SK-N-SH (cell line): ENCODE data around the gene TTLL12. TPM values are rescaled to one million over a fixed set of nuclear protein-coding genes. Genes with fewer than 3 reads are reported as not detected.

ENCODE experiments used
- CTCF ChIA-PET: fragments of 300-600, 350-600 bp; formaldehyde crosslinking; extraction: SDS; loops from one replicate; lab custom pipeline; 2021; lab: Yijun Ruan, JAX
- POLR2A ChIA-PET: fragments of 350-600 bp; sonication (Branson Sonifier 250); formaldehyde crosslinking; extraction: SDS; loops from one replicate; lab custom pipeline; 2020; ENCODE audit warnings: antibody characterized with exemption, inconsistent platforms; lab: Yijun Ruan, JAX
- DNase-seq: peaks from one replicate; pipeline ENCODE4 v3.0.0; 2012
- H2AFZ ChIP-seq: fragments of 200-600 bp; sonication (generic); 2 replicates; pipeline ENCODE4 v1.8.1; 2016; ENCODE audit warnings: antibody characterized with exemption, mild to moderate bottlenecking, low read depth
- H3F3A ChIP-seq: fragments of 200-600 bp; sonication (generic); replicated peaks from 2 replicates; pipeline ENCODE3; 2016; ENCODE audit warnings: antibody characterized with exemption, mild to moderate bottlenecking; ENCODE audit not compliant: insufficient read depth
- H3K27ac ChIP-seq, 2 experiments: fragments of 200-500 bp in 1 of 2; fragments of 200-600 bp in 1 of 2; sonication (Bioruptor generic) in 1 of 2; sonication (generic), shearing (Covaris generic) in 1 of 2; 2 replicates each; pipeline versions ENCODE4 v1.5.1 to v1.6.1; 2014 to 2016; ENCODE audit warnings: low read depth in 2 of 2, inconsistent platforms in 1 of 2, low read length in 1 of 2, mild to moderate bottlenecking in 1 of 2, mixed read lengths in 1 of 2
- H3K27me3 ChIP-seq: fragments of 200-600 bp; sonication (generic), shearing (Covaris generic); 2 replicates; pipeline ENCODE4 v1.6.1; 2016; ENCODE audit warnings: mixed run types; ENCODE audit not compliant: insufficient read depth
- H3K36me3 ChIP-seq, 2 experiments: fragments of 200-500 bp in 1 of 2; fragments of 200-600 bp in 1 of 2; sonication (Bioruptor generic) in 1 of 2; sonication (generic) in 1 of 2; replicated peaks in 1 of 2; 2 replicates each; pipeline versions ENCODE3 to v1.5.1; 2014 to 2016; ENCODE audit warnings: low read length in 1 of 2, mild to moderate bottlenecking in 1 of 2; ENCODE audit not compliant: insufficient read depth in 2 of 2, control insufficient read depth in 1 of 2
- H3K4me1 ChIP-seq, 2 experiments: fragments of 200-500 bp in 1 of 2; fragments of 200-600 bp in 1 of 2; sonication (Bioruptor generic) in 1 of 2; sonication (generic), shearing (Covaris generic) in 1 of 2; 2 replicates each; pipeline versions ENCODE4 v1.5.1 to v1.6.1; 2014 to 2016; ENCODE audit warnings: low read depth in 1 of 2, low read length in 1 of 2, mixed run types in 1 of 2; ENCODE audit not compliant: insufficient read depth in 2 of 2, control insufficient read depth in 1 of 2
- H3K4me2 ChIP-seq: fragments of 200-600 bp; sonication (generic), shearing (Covaris generic); 2 replicates; pipeline ENCODE4 v1.6.1; 2017; ENCODE audit warnings: mixed run types
- H3K4me3 ChIP-seq, 2 experiments: fragments of 200-500 bp in 1 of 2; fragments of 200-600 bp in 1 of 2; sonication (Bioruptor generic) in 1 of 2; sonication (generic), shearing (Covaris generic) in 1 of 2; 2 replicates each; pipeline versions ENCODE4 v1.5.1 to v1.8.1; 2014 to 2016; ENCODE audit warnings: low read depth in 2 of 2, inconsistent platforms in 1 of 2, low read length in 1 of 2, mild to moderate bottlenecking in 1 of 2, mixed read lengths in 1 of 2, moderate library complexity in 1 of 2
- H3K79me2 ChIP-seq: fragments of 200-600 bp; sonication (generic); 2 replicates; pipeline ENCODE4 v1.8.1; 2017; ENCODE audit warnings: mild to moderate bottlenecking; ENCODE audit not compliant: insufficient read depth
- H3K9ac ChIP-seq: fragments of 200-600 bp; sonication (generic); 2 replicates; pipeline ENCODE4 v1.6.1; 2017; ENCODE audit warnings: mixed run types
- H3K9me2 ChIP-seq: fragments of 200-600 bp; sonication (generic); 2 replicates; pipeline ENCODE4 v1.6.1; 2017; ENCODE audit warnings: mixed run types
- H3K9me3 ChIP-seq: fragments of 200-600 bp; sonication (generic); 2 replicates; pipeline ENCODE4 v1.6.1; 2017; ENCODE audit warnings: mixed run types, mild to moderate bottlenecking, moderate library complexity
- H4K20me1 ChIP-seq: fragments of 200-600 bp; sonication (generic); 2 replicates; pipeline ENCODE4 v1.6.1; 2017; ENCODE audit warnings: mild to moderate bottlenecking, mixed run types; ENCODE audit not compliant: insufficient read depth
- ELF1 ChIP-seq: IDR thresholded peaks from 2 replicates; pipeline ENCODE4 v1.4.0; 2012
- EP300 ChIP-seq, 2 experiments: IDR thresholded peaks; 2 replicates each; pipeline versions ENCODE4 v1.4.0 to v1.6.1; 2012; ENCODE audit warnings: borderline replicate concordance in 1 of 2, low read depth in 1 of 2, low read length in 1 of 2
- EZH2phosphoT487 ChIP-seq: fragments of 200-600 bp; sonication (generic); IDR thresholded peaks from 2 replicates; pipeline ENCODE4 v1.6.1; 2017; ENCODE audit warnings: low read depth, mixed run types, mild to moderate bottlenecking, antibody characterized with exemption, moderate library complexity, borderline replicate concordance
- GABPA ChIP-seq: IDR thresholded peaks from 2 replicates; pipeline ENCODE4 v1.4.0; 2012; ENCODE audit warnings: low read depth, mild to moderate bottlenecking
- GATA2 ChIP-seq: sonication (generic); formaldehyde crosslinking; IDR thresholded peaks from 2 replicates; pipeline ENCODE4 v1.5.0; 2020; ENCODE audit warnings: mild to moderate bottlenecking, missing genetic modification reagents
- IRF3 ChIP-seq: fragments of 150-350 bp; IDR thresholded peaks from 2 replicates; pipeline ENCODE4 v1.6.1; 2016; ENCODE audit warnings: mild to moderate bottlenecking, low read depth, low read length
- PBX3 ChIP-seq: IDR thresholded peaks from 2 replicates; pipeline ENCODE4; 2012
- RAD21 ChIP-seq: IDR thresholded peaks from 2 replicates; pipeline ENCODE4 v1.6.1; 2012; ENCODE audit warnings: mild to moderate bottlenecking, low read length
- REST ChIP-seq: IDR thresholded peaks from 2 replicates; pipeline ENCODE4 v1.6.1; 2012; ENCODE audit warnings: mild to moderate bottlenecking, low read depth, low read length, moderate library complexity
- SIN3A ChIP-seq: IDR thresholded peaks from 2 replicates; pipeline ENCODE4 v1.6.1; 2012; ENCODE audit warnings: low read depth, mild to moderate bottlenecking, low read length, moderate library complexity, borderline replicate concordance
- SMC3 ChIP-seq: IDR thresholded peaks from 2 replicates; pipeline ENCODE4 v1.6.1; 2012; ENCODE audit warnings: low read depth, low read length, improper control_type of control experiment
- TCF12 ChIP-seq: IDR thresholded peaks from 2 replicates; pipeline ENCODE4 v1.4.0; 2012
- TEAD4 ChIP-seq: IDR thresholded peaks from 2 replicates; pipeline ENCODE4 v1.4.0; 2012; ENCODE audit warnings: mild to moderate bottlenecking, borderline replicate concordance; ENCODE audit not compliant: insufficient read depth
- USF1 ChIP-seq: IDR thresholded peaks from 2 replicates; pipeline ENCODE4 v1.4.0; 2012; ENCODE audit warnings: low read depth, borderline replicate concordance
- WGBS: methylation state at CpG from one replicate; pipeline ENCODE4 v1.1.6; 2017; ENCODE audit warnings: low lambda C conversion rate; 5-methylcytosine and 5-hydroxymethylcytosine counted together
- polyA plus RNA-seq, 3 experiments: library from polyadenylated mRNA; depleted of rRNA; stranded (reverse); fragments of >200 nt; gene quantifications; 2 replicates each; pipeline ENCODE4 v1.2.3, GENCODE V29; 2012
- TF ChIP-seq, protein P1 (sequence below): IDR thresholded peaks from 2 replicates; pipeline ENCODE4 v1.4.0; 2012; ENCODE audit warnings: low read depth

TTLL12 gene
- polyA plus RNA-seq, 1 of the 3 experiments (the other 2 are of a cell fraction) = 11.5 TPM

DNA sequence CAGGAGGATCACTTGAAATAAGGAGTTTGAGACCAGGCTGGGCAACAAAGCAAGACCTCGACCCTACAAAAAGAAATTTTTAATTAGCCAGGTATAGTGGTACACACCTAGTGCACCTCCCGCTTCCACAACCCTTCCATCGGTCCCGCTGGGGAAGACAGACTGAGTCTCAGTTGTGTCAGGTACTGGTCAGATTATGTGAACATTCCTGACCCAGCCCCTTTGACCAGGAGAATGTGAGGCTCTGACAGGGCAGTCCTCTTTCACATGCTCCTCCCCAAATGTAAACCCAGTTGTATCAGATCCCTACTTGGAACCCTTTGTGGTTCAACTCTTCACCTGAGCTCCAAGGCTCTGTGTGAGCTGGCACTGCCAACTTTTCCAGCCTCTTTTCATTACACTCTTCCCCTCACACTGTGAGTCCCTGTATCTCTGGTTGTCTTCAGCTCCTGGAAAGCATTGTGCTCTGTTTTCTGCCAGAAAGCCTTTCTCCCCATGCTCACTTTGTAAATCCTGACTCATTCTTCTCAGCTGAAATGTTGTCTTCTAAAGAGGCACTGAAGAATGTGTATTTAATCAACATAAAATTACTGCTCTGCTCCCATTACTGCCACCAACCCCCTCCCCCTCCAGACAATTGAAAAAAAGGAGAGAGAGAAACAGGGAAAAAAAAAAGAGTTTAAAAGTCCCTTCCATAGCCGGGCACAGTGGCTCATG lies 2.1 kb upstream of the TTLL12 start:
- Histone ChIP-seq H3K9me3 (no peaks in the 10 kb centered on the region), H4K20me1 (no peaks in the 10 kb centered on the region), H3K4me1 (peaks cover 0 to 10% of the 10 kb centered on the region in 2 experiments; a peak in 1 of 4 replicates), H3K79me2 (peaks cover under 1% of the 10 kb centered on the region; the same call in 1 of the 2 replicates), H2AFZ (no peak overlapping the region), H3K9ac (no peak overlapping the region), H3F3A (peaks cover 4% of the 10 kb centered on the region), H3K4me3 (no peak overlapping the region), H3K4me2 (no peak overlapping the region), H3K27ac (no peak overlapping the region), H3K27me3 (no peaks in the 10 kb centered on the region), H3K36me3 (no peaks in the 10 kb centered on the region), H3K9me2 (no peaks in the 10 kb centered on the region)
- ChIA-PET CTCF (no interaction called here), POLR2A (no interaction called here)
- 92% methylated on average over 2 of the region's 5 CpGs for WGBS
- TF ChIP-seq, protein P1, sequence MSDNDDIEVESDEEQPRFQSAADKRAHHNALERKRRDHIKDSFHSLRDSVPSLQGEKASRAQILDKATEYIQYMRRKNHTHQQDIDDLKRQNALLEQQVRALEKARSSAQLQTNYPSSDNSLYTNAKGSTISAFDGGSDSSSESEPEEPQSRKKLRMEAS = no peak
- TF ChIP-seq EP300 (IDR thresholded peaks at IDR 0.05; ENCODE audit: borderline replicate concordance in 1 of 2, low read depth in 1 of 2, low read length in 1 of 2) (no peak), RAD21 (no peak), TCF12 (no peak), REST (no peak), GATA2 (no peak), SIN3A (no peak), IRF3 (no peak), GABPA (no peak), USF1 (no peak), ELF1 (no peak), TEAD4 (no peak), SMC3 (no peak), PBX3 (no peak), EZH2phosphoT487 (no peak)
- no peak for DNase-seq
